K562 (cell line): ENCODE results near the gene CH25H. TPM values are rescaled to one million over a fixed set of nuclear protein-coding genes. Genes with fewer than 3 reads are reported as not detected.

Experiments
- ATAC-seq: fragments of 200-7000 bp; cut with Tn5 transposase; 3 replicates; pipeline ENCODE4 v1.9.1; 2020; ENCODE audit warnings: moderate library complexity
- Bru-seq: library from RNA; stranded (reverse); fragments of 400-500 nt; gene quantifications from one replicate; lab custom pipeline; 2021; lab: Mats Ljungman, UMichigan
- BruChase-seq, 2 experiments: library from RNA; stranded (reverse); fragments of 400-500 nt; gene quantifications; one replicate each; lab custom pipeline; 2021; lab: Mats Ljungman, UMichigan
- BruUV-seq: library from RNA; stranded (reverse); fragments of 400-500 nt; replicated peaks from 2 replicates; lab custom pipeline; 2021; lab: Mats Ljungman, UMichigan
- CTCF ChIA-PET: fragments of 300-600 bp; formaldehyde crosslinking; extraction: SDS; loops from one replicate; lab custom pipeline; 2021; ENCODE audit warnings: low intra/inter-chr PET ratio; lab: Yijun Ruan, JAX
- POLR2A ChIA-PET: fragments of 300-600, 350-650 bp; sonication (Branson Sonifier 250); formaldehyde crosslinking; extraction: SDS; loops from one replicate; lab custom pipeline; 2021; ENCODE audit warnings: antibody characterized with exemption, inconsistent platforms; lab: Yijun Ruan, JAX
- DNase-seq, 4 experiments: peaks; one replicate each; pipeline versions ENCODE4 v3.0.0 to v3.0.0-alpha.2; 2011 to 2018; ENCODE audit warnings: low spot score in 3 of 4, mixed read lengths in 3 of 4; ENCODE audit errors: extremely low read depth in 1 of 4
- FAIRE-seq: peaks from 2 replicates; lab custom pipeline; 2011; peaks lifted over from hg19 to GRCh38; lab: Jason Lieb, UNC
- H2AFZ ChIP-seq: 2 replicates; pipeline ENCODE4 v1.6.0; 2011; ENCODE audit warnings: low read depth, low read length, control low read depth, inconsistent platforms
- H3K27ac ChIP-seq: fragments of 200-600 bp; 3 replicates; pipeline ENCODE4 v1.8.0; 2011; ENCODE audit warnings: low read depth, mild to moderate bottlenecking, control low read depth, inconsistent platforms, low read length, moderate library complexity, mixed read lengths; ENCODE audit errors: extremely low read depth
- H3K27me3 ChIP-seq, 2 experiments: fragments of 300-600 bp in 1 of 2; 2 replicates in 1 of 2; 3 replicates in 1 of 2; pipeline versions ENCODE4 v1.6.0 to v1.8.0; 2011; ENCODE audit warnings: inconsistent platforms in 2 of 2, low read length in 2 of 2, mild to moderate bottlenecking in 1 of 2, mixed read lengths in 1 of 2, moderate library complexity in 1 of 2; ENCODE audit not compliant: control insufficient read depth in 2 of 2, insufficient read depth in 2 of 2
- H3K36me3 ChIP-seq: fragments of 300-600 bp; 3 replicates; pipeline ENCODE4 v1.8.0; 2011; ENCODE audit warnings: mild to moderate bottlenecking, low read length, inconsistent platforms; ENCODE audit not compliant: control insufficient read depth, insufficient read depth
- H3K4me1 ChIP-seq, 2 experiments: fragments of 200-600 bp in 1 of 2; replicated peaks in 1 of 2; 2 replicates in 1 of 2; 3 replicates in 1 of 2; pipeline versions ENCODE4 v1.5.1 to v1.8.0; 2011; ENCODE audit warnings: inconsistent platforms in 2 of 2, low read length in 2 of 2, mild to moderate bottlenecking in 1 of 2, mixed read lengths in 1 of 2, moderate library complexity in 1 of 2; ENCODE audit not compliant: control insufficient read depth in 2 of 2, insufficient read depth in 2 of 2
- H3K4me2 ChIP-seq: 2 replicates; pipeline ENCODE4 v1.6.1; 2011; ENCODE audit warnings: low read length, control low read depth, inconsistent platforms, mixed read lengths; ENCODE audit not compliant: insufficient read depth
- H3K4me3 ChIP-seq: fragments of 200-600 bp; sonication (generic), shearing (Covaris generic); 2 replicates; pipeline ENCODE4 v1.5.1; 2016; ENCODE audit warnings: control low read depth, inconsistent platforms
- H3K79me2 ChIP-seq: fragments of 200-600 bp; 3 replicates; pipeline ENCODE4 v1.8.0; 2011; ENCODE audit warnings: low read length, inconsistent platforms; ENCODE audit not compliant: control insufficient read depth, insufficient read depth
- H3K9ac ChIP-seq, 2 experiments: 2 replicates each; pipeline versions ENCODE4 v1.6.0 to v1.6.1; 2011; ENCODE audit warnings: low read depth in 2 of 2, low read length in 2 of 2, control low read depth in 1 of 2, inconsistent platforms in 1 of 2, mild to moderate bottlenecking in 1 of 2, mixed read lengths in 1 of 2; ENCODE audit not compliant: insufficient read depth in 1 of 2
- H3K9me1 ChIP-seq: one replicate; pipeline ENCODE4 v1.6.0; 2011; ENCODE audit warnings: inconsistent platforms, mild to moderate bottlenecking, low read length, moderate library complexity; ENCODE audit not compliant: control insufficient read depth, insufficient read depth
- H3K9me3 ChIP-seq: replicated peaks from 2 replicates; pipeline ENCODE4 v1.5.1; 2011; ENCODE audit warnings: low read depth, low read length, inconsistent platforms; ENCODE audit not compliant: control insufficient read depth, insufficient read depth
- H4K20me1 ChIP-seq: replicated peaks from 2 replicates; pipeline ENCODE4 v1.6.1; 2011; ENCODE audit warnings: low read length, inconsistent platforms, mixed read lengths; ENCODE audit not compliant: control insufficient read depth, insufficient read depth
- KLF6 ChIP-seq: fragments of 250-450 bp; sonication (Bioruptor Pico); IDR thresholded peaks from 2 replicates; pipeline ENCODE4 v1.4.0; 2020; ENCODE audit warnings: mild to moderate bottlenecking, moderate library complexity, borderline replicate concordance
- MAFK ChIP-seq: IDR thresholded peaks from 2 replicates; pipeline ENCODE4 v1.6.1; 2011; ENCODE audit warnings: low read length, improper control_type of control experiment
- MTF1 ChIP-seq: fragments of 250-450 bp; sonication (Bioruptor Pico); IDR thresholded peaks from 2 replicates; pipeline ENCODE4 v1.9.0; 2021; ENCODE audit warnings: moderate library complexity, mild to moderate bottlenecking, inconsistent platforms, borderline replicate concordance
- NCOR1 ChIP-seq: fragments of 450-650 bp; IDR thresholded peaks from 2 replicates; pipeline ENCODE4 v1.6.1; 2016; ENCODE audit warnings: mild to moderate bottlenecking, moderate library complexity
- NONO ChIP-seq, 2 experiments: fragments of 200-400 bp in 1 of 2; fragments of 450-650 bp in 1 of 2; formaldehyde crosslinking in 1 of 2; IDR thresholded peaks; 2 replicates each; pipeline ENCODE4 v1.6.1; 2017; ENCODE audit warnings: low read depth in 2 of 2, mild to moderate bottlenecking in 2 of 2, moderate library complexity in 2 of 2, low read length in 1 of 2
- NR2F6 ChIP-seq: fragments of 450-650 bp; formaldehyde crosslinking; IDR thresholded peaks from 2 replicates; pipeline ENCODE4 v1.4.0; 2020; ENCODE audit warnings: mild to moderate bottlenecking
- TFAM ChIP-seq: fragments of 250-450 bp; sonication (Bioruptor Pico); conservative IDR thresholded peaks from 2 replicates; pipeline ENCODE4 v1.5.0; 2021; ENCODE audit warnings: mild to moderate bottlenecking, moderate library complexity
- WGBS: fragments of 100-300 bp; shearing (Covaris generic); methylation state at CpG from one replicate; pipeline ENCODE4 v1.1.6; 2016; ENCODE audit warnings: low coverage, mixed read lengths; ENCODE audit not compliant: insufficient coverage; ENCODE audit errors: missing lambda C conversion rate; 5-methylcytosine and 5-hydroxymethylcytosine counted together
- in situ Hi-C: fragments of 300-500 bp; cut with MboI; formaldehyde crosslinking; loops from 4 replicates; pipeline ENCODE4 v1.15.0; 2018; ENCODE audit warnings: inconsistent platforms, mixed read lengths
- intact Hi-C: fragments of 100-400 bp; cut with micrococcal nuclease; formaldehyde crosslinking; loops from 2 replicates; pipeline ENCODE4 v1.14.2; 2022
- long read RNA-seq, 3 experiments: library from polyadenylated mRNA in 2 of 3; library from RNA in 1 of 3; unstranded in 2 of 3; stranded (forward) in 1 of 3; transcript quantifications; one replicate each; pipeline ENCODE4 v2.0.0, GENCODE V29; 2019 to 2022
- polyA minus RNA-seq, 3 experiments: library from RNA; depleted of rRNA, polyadenylated mRNA; stranded (reverse); fragments of >200 nt; gene quantifications; 2 replicates each; pipeline ENCODE4 v1.2.3, GENCODE V29; 2011
- polyA plus RNA-seq, 8 experiments: library from polyadenylated mRNA; depleted of rRNA in 4 of 8; stranded (reverse) in 5 of 8; unstranded in 3 of 8; fragments of >200 nt; fragmentation: Nextera tagmentation in 2 of 8; fragmentation: Illumina TruSeq in 1 of 8; extraction: Ambion mirVana in 2 of 8; extraction: Trizol in 1 of 8; gene quantifications; 2 replicates each; pipeline versions ENCODE4 v1.2.1 to v1.2.3, GENCODE V29; 2011 to 2014; ENCODE audit warnings: inconsistent platforms in 1 of 8, missing spikeins in 1 of 8
- total RNA-seq, 7 experiments: library from RNA; depleted of rRNA in 6 of 7; stranded (reverse); fragments of >200 nt in 6 of 7; fragmentation: Illumina TruSeq in 2 of 7; extraction: Trizol in 2 of 7; gene quantifications; 2 replicates each; pipeline versions ENCODE4 v1.2.1 to v1.2.3, GENCODE V29; 2011 to 2021; ENCODE audit warnings: low replicate concordance in 1 of 7

Gene CH25H
- total RNA-seq (2011; cell fraction: chromatin; rRNA removed; ENCODE audit: low replicate concordance): not detected in 2 replicates
- total RNA-seq (2011; cell fraction: nucleolus; rRNA removed): not detected in 2 replicates
- not detected in 2 replicates for total RNA-seq (2011; cell fraction: nucleoplasm; rRNA removed)
- total RNA-seq (2014; rRNA removed) (not detected in 2 replicates), total RNA-seq (2014; rRNA removed; fragmentation: Illumina TruSeq; extraction: Trizol) (not detected in 2 replicates), total RNA-seq (2015; rRNA removed; fragmentation: Illumina TruSeq; extraction: Trizol) (not detected in 2 replicates), total RNA-seq (2021) (not detected in 2 replicates), polyA plus RNA-seq (2011; rRNA removed) (not detected in 2 replicates), polyA plus RNA-seq (2014; fragmentation: Illumina TruSeq; extraction: Trizol) (not detected in 2 replicates), polyA plus RNA-seq (2014; fragmentation: Nextera tagmentation; extraction: Ambion mirVana) (not detected), polyA plus RNA-seq (2014; rRNA removed) (not detected in 2 replicates), polyA minus RNA-seq (2011; rRNA and poly(A)+ RNA removed) (not detected in 2 replicates), Bru-seq, nascent RNA (not detected), BruChase-seq, experiment 1, labeled RNA remaining after a 2-hour chase (not detected), BruChase-seq, experiment 2, labeled RNA remaining after a 6-hour chase (not detected)
- polyA plus RNA-seq (2011; cell fraction: cytosol; rRNA removed): not detected in 2 replicates
- 0.07 TPM in 1 of 2 replicates, not detected in the other for polyA plus RNA-seq (2011; cell fraction: nucleus; rRNA removed)
- polyA plus RNA-seq (2012): 0.05 TPM in 1 of 2 replicates, not detected in the other
- not detected in 2 replicates for polyA minus RNA-seq (2011; cell fraction: cytosol; rRNA and poly(A)+ RNA removed)
- not detected in 2 replicates for polyA minus RNA-seq (2011; cell fraction: nucleus; rRNA and poly(A)+ RNA removed)
- long read RNA-seq, experiment 1: 0 reads
- long read RNA-seq, experiment 2: 0 reads
- long read RNA-seq, experiment 3: 0 reads

DNA sequence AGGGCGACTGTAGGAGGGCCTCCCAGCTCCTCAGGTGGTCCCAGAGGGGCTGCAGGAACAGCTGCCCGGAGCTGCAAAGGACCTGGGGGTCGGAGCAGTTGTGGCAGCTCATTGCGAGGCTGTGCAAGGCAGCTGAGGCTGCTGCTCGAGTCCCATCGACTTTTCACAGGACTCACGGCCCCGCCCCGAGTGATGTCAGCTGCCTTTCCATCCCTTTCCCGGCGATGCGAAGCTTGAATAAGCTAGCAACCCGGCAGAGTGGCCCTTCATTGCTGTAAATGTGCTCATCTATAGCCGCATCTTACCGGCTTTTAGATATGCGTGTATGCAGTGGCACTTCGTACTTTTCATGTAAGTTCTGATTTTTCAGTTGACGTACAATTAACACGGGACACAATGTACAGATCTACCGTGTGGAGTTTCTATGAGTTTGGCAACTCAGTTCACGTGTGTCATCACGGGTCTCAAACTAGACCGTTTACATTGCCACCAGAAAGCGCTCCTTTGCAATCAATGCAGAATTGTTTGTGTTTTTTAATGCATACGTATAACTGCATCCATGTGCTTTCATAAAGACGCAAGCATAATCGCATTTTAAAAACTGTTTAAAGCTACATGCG lies at the start of gene CH25H:
CH25H (minus strand) TSS at position 137 of the 620 bp plus-strand sequence; CDS start at position 112, 25 bp downstream.
- Histone ChIP-seq H3K27ac (no peak within 1 kb of the TSS), H3K9ac (no peak within 1 kb of the TSS; a peak in 1 of 4 replicates), H3K9me1 (no peaks in the 10 kb centered on the region), H3K27me3 (peaks cover 6 to 24% of the 10 kb centered on the region in 2 experiments; a peak in 3 of 5 replicates), H3K9me3 (no peaks in the 10 kb centered on the region), H3K79me2 (no peaks in the 10 kb centered on the region), H3K4me3 (no peak within 1 kb of the TSS), H3K4me1 (peaks cover 0 to 8% of the 10 kb centered on the region in 2 experiments; a peak in 2 of 5 replicates), H4K20me1 (no peaks in the 10 kb centered on the region), H3K4me2 (no peak within 1 kb of the TSS), H2AFZ (no peak within 1 kb of the TSS), H3K36me3 (no peaks in the 10 kb centered on the region)
- BruUV-seq: no TSS peak
- intact Hi-C loops: no loop called here
- FAIRE-seq (no peak), ATAC-seq (peak; percentile 25; the same call in 1 of the 3 replicates), DNase-seq (peak in 1 of 4 experiments; percentile 2)
- POLR2A ChIA-PET: no interaction called here
- TF ChIP-seq MAFK (no peak), KLF6 (CRISPR knock-in tag) (no peak), MTF1 (CRISPR knock-in tag) (no peak), TFAM (CRISPR knock-in tag) (no peak), NR2F6 (no peak), NCOR1 (no peak), NONO (IDR thresholded peaks at IDR 0.05; ENCODE audit: low read depth in 2 of 2, low read length in 1 of 2) (no peak)
- WGBS: 5% methylated on average over 20 of the region's 28 CpGs
- in situ Hi-C loops: no loop called here
- CTCF ChIA-PET: no interaction called here
